Measurements from ENCODE around the gene KLF6.

The KLF6 gene

DNA sequence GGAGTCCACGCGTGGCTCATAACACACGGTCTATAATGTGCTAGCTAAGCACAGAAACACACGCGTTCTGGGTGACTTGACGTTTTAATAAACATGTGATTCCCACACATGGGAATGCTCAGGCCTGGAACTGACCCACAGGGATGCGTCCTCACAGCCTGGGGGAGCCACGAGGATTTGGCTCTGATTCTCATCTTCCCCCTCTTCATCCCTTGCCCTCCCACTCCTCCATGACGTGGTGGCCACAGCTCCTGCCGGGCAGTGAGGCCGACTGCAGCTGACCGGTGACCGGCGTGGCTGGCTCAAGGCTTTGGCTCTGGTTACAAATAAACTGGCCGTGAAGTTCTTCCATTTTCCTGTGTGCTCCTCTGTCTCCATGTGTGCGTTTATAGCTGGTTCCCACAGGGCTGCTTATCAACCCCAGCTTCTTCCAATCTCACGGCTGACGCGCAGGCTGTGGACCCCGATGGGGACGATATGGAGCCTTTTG, 40.9 kb upstream of the KLF6 start:
- Histone ChIP-seq H3K27ac (ENCODE audit: low read length) (peak overlapping the region; percentile 49), H3K36me3 (ENCODE audit: control insufficient read depth in 1 of 2, insufficient read depth in 2 of 2, low read length in 2 of 2) (no peaks in the 10 kb centered on the region), H3K4me1 (ENCODE audit: control insufficient read depth in 1 of 2, insufficient read depth in 2 of 2, low read length in 2 of 2) (peaks cover 5% of the 10 kb centered on the region in 2 donors), H3K4me3 (ENCODE audit: low read depth in 1 of 2, low read length in 2 of 2) (no peak overlapping the region), H3K9me3 (ENCODE audit: control insufficient read depth in 1 of 2, low read length in 2 of 2) (no peaks in the 10 kb centered on the region), H3K27me3 (ENCODE audit: low read depth, low read length) (no peaks in the 10 kb centered on the region)

GRCh38 chr10:3825244-3825643, 40.2 kb upstream of the KLF6 start:
- Histone ChIP-seq H3K27ac (ENCODE audit: low read length) (peak overlapping the region; percentile 49), H3K27me3 (ENCODE audit: low read depth, low read length) (no peaks in the 10 kb centered on the region), H3K36me3 (ENCODE audit: control insufficient read depth in 1 of 2, insufficient read depth in 2 of 2, low read length in 2 of 2) (no peaks in the 10 kb centered on the region), H3K9me3 (ENCODE audit: control insufficient read depth in 1 of 2, low read length in 2 of 2) (no peaks in the 10 kb centered on the region), H3K4me1 (ENCODE audit: control insufficient read depth in 1 of 2, insufficient read depth in 2 of 2, low read length in 2 of 2) (peaks cover 0 to 5% of the 10 kb centered on the region in 2 donors), H3K4me3 (ENCODE audit: low read depth in 1 of 2, low read length in 2 of 2) (no peak overlapping the region)

DNA sequence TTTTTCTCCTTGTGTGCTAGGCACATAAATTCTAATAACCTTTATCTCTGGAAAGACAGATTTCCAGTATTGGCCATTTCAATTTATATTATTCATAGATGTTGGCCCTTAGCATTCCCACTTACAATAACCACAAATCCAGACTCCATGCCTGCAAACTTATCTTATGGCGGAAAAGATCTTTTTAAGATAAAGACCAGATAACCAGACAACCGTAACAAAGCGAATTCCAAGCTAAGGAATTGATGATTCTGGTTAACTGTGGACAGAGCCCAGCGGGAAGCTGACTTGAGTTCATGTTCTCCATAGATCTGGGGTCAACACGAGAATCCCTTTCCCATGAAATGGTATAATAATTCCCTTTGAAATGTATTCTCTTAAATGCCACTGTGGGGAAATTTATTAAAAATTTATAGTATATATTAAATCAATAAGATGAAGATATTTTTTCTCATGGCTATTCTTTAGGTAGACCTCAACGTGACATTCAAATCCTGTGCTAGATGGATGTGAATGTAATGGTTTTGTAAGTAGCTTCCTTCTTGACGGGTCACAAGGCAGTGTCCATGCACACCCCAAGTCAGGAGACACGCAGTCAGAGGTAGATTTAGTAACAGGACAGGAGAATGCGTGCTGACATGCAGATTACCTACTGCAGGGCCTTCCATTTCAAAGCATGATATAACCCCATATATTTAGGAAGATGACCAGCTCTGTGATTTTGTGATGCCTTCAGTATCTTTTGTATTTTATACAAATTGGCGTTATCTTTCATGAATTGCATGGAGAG, 37.7 kb upstream of the KLF6 start:
- H3K27ac ChIP-seq (ENCODE audit: low read length) = no peak overlapping the region
- no peaks in the 10 kb centered on the region for H3K4me1 ChIP-seq (ENCODE audit: control insufficient read depth in 1 of 2, insufficient read depth in 2 of 2, low read length in 2 of 2)

DNA sequence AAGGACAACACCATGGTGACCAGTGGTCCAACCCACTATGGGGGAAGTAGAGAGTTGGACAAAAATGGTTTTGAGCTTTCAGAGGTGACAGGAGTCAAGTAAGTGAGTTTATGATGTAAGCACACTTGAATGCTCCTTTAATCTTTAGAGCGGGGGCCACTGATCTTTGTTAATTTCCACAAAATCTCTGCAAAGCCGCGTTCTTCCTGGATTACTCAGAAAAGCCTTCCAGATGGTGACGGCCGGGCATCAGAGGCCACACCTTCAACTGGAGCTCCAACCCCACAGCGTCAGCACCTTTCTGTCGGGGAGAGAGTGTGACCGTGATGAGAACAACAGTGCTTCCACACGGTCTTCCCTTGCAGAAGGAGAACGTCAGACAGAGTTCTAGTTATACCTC, 35.2 kb upstream of the KLF6 start:
- no peaks in the 10 kb centered on the region for H3K4me1 ChIP-seq (ENCODE audit: control insufficient read depth in 1 of 2, insufficient read depth in 2 of 2, low read length in 2 of 2)
- no peaks in the 10 kb centered on the region for H3K27me3 ChIP-seq (ENCODE audit: low read depth, low read length)
- no peaks in the 10 kb centered on the region for H3K36me3 ChIP-seq (ENCODE audit: control insufficient read depth in 1 of 2, insufficient read depth in 2 of 2, low read length in 2 of 2)
- no peak overlapping the region for H3K27ac ChIP-seq (ENCODE audit: low read length)
- H3K9me3 ChIP-seq (ENCODE audit: control insufficient read depth in 1 of 2, low read length in 2 of 2) = no peaks in the 10 kb centered on the region
- no peak overlapping the region for H3K4me3 ChIP-seq (ENCODE audit: low read depth in 1 of 2, low read length in 2 of 2)

More for the DNA sequence above, 37.7 kb upstream of the KLF6 start:
- Histone ChIP-seq H3K9me3 (ENCODE audit: control insufficient read depth in 1 of 2, low read length in 2 of 2) (no peaks in the 10 kb centered on the region), H3K36me3 (ENCODE audit: control insufficient read depth in 1 of 2, insufficient read depth in 2 of 2, low read length in 2 of 2) (no peaks in the 10 kb centered on the region), H3K4me3 (ENCODE audit: low read depth in 1 of 2, low read length in 2 of 2) (no peak overlapping the region), H3K27me3 (ENCODE audit: low read depth, low read length) (no peaks in the 10 kb centered on the region)

- Histone ChIP-seq H3K36me3 (ENCODE audit: control insufficient read depth in 1 of 2, insufficient read depth in 2 of 2, low read length in 2 of 2) (no peaks in the 10 kb centered on the region), H3K9me3 (ENCODE audit: control insufficient read depth in 1 of 2, low read length in 2 of 2) (no peaks in the 10 kb centered on the region), H3K4me1 (ENCODE audit: control insufficient read depth in 1 of 2, insufficient read depth in 2 of 2, low read length in 2 of 2) (peaks cover 0 to 2% of the 10 kb centered on the region in 2 donors), H3K27ac (ENCODE audit: low read length) (no peak overlapping the region), H3K27me3 (ENCODE audit: low read depth, low read length) (no peaks in the 10 kb centered on the region), H3K4me3 (ENCODE audit: low read depth in 1 of 2, low read length in 2 of 2) (no peak overlapping the region)
These were observed 32.0 kb upstream of the KLF6 start for GRCh38 chr10:3816995-3817394.

DNA sequence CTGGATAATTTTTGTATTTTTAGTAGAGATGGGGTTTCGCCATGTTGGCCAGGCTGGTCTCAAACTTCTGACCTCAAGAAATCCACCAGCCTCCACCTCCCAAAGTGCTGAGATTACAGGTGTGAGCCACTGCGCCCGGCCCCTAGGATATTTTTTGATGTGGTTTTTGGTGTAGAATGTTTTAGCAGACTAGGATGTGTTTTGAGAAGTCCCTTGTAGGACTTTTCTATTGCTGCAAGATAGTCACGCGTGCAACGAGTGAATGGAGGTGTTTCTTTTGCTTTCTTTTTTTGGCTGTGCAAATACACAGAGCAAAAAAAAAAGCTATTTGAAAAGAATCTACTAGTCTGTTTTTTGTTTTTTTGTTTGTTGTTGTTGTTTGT, 29.8 kb upstream of the KLF6 start:
- no peaks in the 10 kb centered on the region for H3K27me3 ChIP-seq (ENCODE audit: low read depth, low read length)
- H3K27ac ChIP-seq (ENCODE audit: low read length) = no peak overlapping the region
- peaks cover 0 to 5% of the 10 kb centered on the region in 2 donors for H3K36me3 ChIP-seq (ENCODE audit: control insufficient read depth in 1 of 2, insufficient read depth in 2 of 2, low read length in 2 of 2)
- H3K4me1 ChIP-seq (ENCODE audit: control insufficient read depth in 1 of 2, insufficient read depth in 2 of 2, low read length in 2 of 2) = peaks cover 0 to 13% of the 10 kb centered on the region in 2 donors
- H3K9me3 ChIP-seq (ENCODE audit: control insufficient read depth in 1 of 2, low read length in 2 of 2) = no peaks in the 10 kb centered on the region
- H3K4me3 ChIP-seq (ENCODE audit: low read depth in 1 of 2, low read length in 2 of 2) = no peak overlapping the region

DNA sequence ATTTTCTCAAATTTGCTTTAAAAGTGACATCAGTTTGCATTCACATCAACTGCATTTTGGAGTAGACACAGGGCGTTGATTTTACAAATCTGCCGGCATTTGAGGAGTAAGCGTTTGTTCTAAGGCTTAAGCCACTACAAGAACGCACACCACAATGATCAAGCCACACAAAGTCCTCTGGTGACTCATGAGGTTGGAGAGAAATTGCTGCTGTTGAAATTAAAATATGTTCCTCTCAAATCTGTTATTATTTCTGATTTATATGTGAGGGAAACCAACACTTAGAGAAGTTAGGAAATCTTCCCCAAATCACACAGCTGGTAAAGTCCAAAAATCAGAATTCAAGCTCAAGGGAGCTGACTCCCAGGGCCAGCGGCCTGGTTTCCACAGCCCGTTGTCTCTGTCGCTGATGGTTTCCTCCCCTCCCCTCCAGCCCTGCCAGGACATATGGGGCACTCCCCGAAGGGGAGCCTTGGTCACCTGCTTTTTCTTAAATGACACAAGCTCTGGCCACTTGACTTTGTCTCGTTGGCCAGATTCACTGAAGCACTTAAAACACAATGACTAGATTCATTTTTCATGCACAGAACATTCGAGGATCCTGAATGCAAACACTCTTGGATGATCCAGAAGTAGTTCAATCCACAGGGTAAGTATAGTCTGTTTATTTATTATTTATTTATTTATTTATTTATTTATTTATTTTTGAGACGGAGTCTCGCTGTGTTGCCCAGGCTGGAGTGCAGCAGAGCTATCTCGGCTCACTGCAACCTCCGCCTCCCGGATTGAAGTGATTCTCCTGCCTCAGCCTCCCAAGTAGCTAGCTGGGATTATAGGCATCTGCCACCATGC, 29.2 kb upstream of the KLF6 start:
- H3K4me1 ChIP-seq (ENCODE audit: control insufficient read depth in 1 of 2, insufficient read depth in 2 of 2, low read length in 2 of 2) = peaks cover 0 to 13% of the 10 kb centered on the region in 2 donors
- no peaks in the 10 kb centered on the region for H3K9me3 ChIP-seq (ENCODE audit: control insufficient read depth in 1 of 2, low read length in 2 of 2)
- H3K27ac ChIP-seq (ENCODE audit: low read length) = no peak overlapping the region
- H3K27me3 ChIP-seq (ENCODE audit: low read depth, low read length) = no peaks in the 10 kb centered on the region
- H3K4me3 ChIP-seq (ENCODE audit: low read depth in 1 of 2, low read length in 2 of 2) = no peak overlapping the region
- H3K36me3 ChIP-seq (ENCODE audit: control insufficient read depth in 1 of 2, insufficient read depth in 2 of 2, low read length in 2 of 2) = peaks cover 0 to 5% of the 10 kb centered on the region in 2 donors

DNA sequence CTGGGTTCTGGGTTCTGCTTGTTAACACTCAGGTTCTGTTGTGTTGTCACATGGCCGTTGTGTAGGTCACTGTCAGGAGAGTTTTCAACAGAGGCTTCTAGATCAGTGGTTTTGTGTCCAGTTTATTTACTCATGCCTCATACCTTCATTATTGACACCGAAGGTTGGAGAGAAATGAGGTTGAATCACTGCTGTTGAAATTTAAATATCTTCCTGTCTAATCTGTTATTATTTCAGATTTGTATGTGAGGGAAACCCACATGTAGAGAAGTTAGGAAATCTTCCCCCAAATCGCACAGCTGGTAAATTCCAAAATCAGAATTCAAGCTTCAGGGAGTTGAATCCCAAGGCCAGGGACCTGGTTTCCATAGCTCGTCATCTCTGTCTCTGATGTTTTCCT, 28.3 kb upstream of the KLF6 start:
- Histone ChIP-seq H3K27me3 (ENCODE audit: low read depth, low read length) (no peaks in the 10 kb centered on the region), H3K36me3 (ENCODE audit: control insufficient read depth in 1 of 2, insufficient read depth in 2 of 2, low read length in 2 of 2) (peaks cover 0 to 5% of the 10 kb centered on the region in 2 donors), H3K4me1 (ENCODE audit: control insufficient read depth in 1 of 2, insufficient read depth in 2 of 2, low read length in 2 of 2) (peaks cover 0 to 15% of the 10 kb centered on the region in 2 donors), H3K9me3 (ENCODE audit: control insufficient read depth in 1 of 2, low read length in 2 of 2) (no peaks in the 10 kb centered on the region), H3K4me3 (ENCODE audit: low read depth in 1 of 2, low read length in 2 of 2) (no peak overlapping the region), H3K27ac (ENCODE audit: low read length) (no peak overlapping the region)

GRCh38 chr10:3812141-3812540, 27.1 kb upstream of the KLF6 start:
- Histone ChIP-seq H3K27me3 (ENCODE audit: low read depth, low read length) (no peaks in the 10 kb centered on the region), H3K4me1 (ENCODE audit: control insufficient read depth in 1 of 2, insufficient read depth in 2 of 2, low read length in 2 of 2) (peaks cover 9 to 22% of the 10 kb centered on the region in 2 donors), H3K4me3 (ENCODE audit: low read depth in 1 of 2, low read length in 2 of 2) (no peak overlapping the region), H3K9me3 (ENCODE audit: control insufficient read depth in 1 of 2, low read length in 2 of 2) (no peaks in the 10 kb centered on the region), H3K27ac (ENCODE audit: low read length) (peak overlapping the region; percentile 91), H3K36me3 (ENCODE audit: control insufficient read depth in 1 of 2, insufficient read depth in 2 of 2, low read length in 2 of 2) (peaks cover 0 to 5% of the 10 kb centered on the region in 2 donors)

DNA sequence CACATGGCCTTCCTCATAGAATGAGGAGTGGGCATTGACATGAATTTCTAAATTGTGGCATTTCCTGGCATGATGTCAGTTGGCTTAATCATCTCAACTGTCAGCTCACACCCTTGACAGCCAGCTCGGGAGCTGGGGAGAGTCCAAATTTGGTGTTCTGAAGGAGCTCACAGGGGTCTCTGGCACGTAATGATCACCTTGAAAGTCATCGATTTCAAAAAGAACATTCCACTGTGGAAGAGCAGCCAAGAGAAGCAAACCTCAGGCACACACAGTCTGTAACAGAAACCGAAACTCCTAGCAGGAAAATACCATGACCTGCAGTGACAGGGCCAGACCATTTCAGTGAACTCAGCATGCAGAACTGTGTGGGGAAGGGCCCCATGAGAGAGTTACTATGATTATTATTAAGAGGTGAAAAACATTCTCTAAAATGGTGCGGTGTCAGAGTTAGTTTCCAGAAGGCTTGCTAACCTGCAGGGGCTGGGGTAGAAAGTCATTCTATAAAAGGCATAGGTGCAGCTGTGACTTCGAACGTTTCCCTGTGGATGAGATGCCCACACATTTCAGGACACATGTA, 26.4 kb upstream of the KLF6 start:
- H3K4me3 ChIP-seq (ENCODE audit: low read depth in 1 of 2, low read length in 2 of 2) = peak overlapping the region in 1 of 2 donors; percentile 27
- no peaks in the 10 kb centered on the region for H3K9me3 ChIP-seq (ENCODE audit: control insufficient read depth in 1 of 2, low read length in 2 of 2)
- H3K36me3 ChIP-seq (ENCODE audit: control insufficient read depth in 1 of 2, insufficient read depth in 2 of 2, low read length in 2 of 2) = peaks cover 0 to 6% of the 10 kb centered on the region in 2 donors
- no peaks in the 10 kb centered on the region for H3K27me3 ChIP-seq (ENCODE audit: low read depth, low read length)
- H3K4me1 ChIP-seq (ENCODE audit: control insufficient read depth in 1 of 2, insufficient read depth in 2 of 2, low read length in 2 of 2) = peaks cover 11 to 22% of the 10 kb centered on the region in 2 donors
- peak overlapping the region; percentile 91 for H3K27ac ChIP-seq (ENCODE audit: low read length)

GRCh38 chr10:3808689-3809199, 23.7 kb upstream of the KLF6 start:
- Histone ChIP-seq H3K9me3 (ENCODE audit: control insufficient read depth in 1 of 2, low read length in 2 of 2) (no peaks in the 10 kb centered on the region), H3K27ac (ENCODE audit: low read length) (no peak overlapping the region), H3K4me3 (ENCODE audit: low read depth in 1 of 2, low read length in 2 of 2) (no peak overlapping the region), H3K27me3 (ENCODE audit: low read depth, low read length) (no peaks in the 10 kb centered on the region), H3K36me3 (ENCODE audit: control insufficient read depth in 1 of 2, insufficient read depth in 2 of 2, low read length in 2 of 2) (peaks cover 0 to 25% of the 10 kb centered on the region in 2 donors), H3K4me1 (ENCODE audit: control insufficient read depth in 1 of 2, insufficient read depth in 2 of 2, low read length in 2 of 2) (peaks cover 22 to 26% of the 10 kb centered on the region in 2 donors)

All from muscle layer of duodenum (tissue), 2 donors.